ENCODE data around the gene ST8SIA1. TPM values are rescaled to one million over a fixed set of nuclear protein-coding genes. Genes with fewer than 3 reads are reported as not detected.

The ST8SIA1 gene
- total and polyA plus RNA-seq, 7 donors: 0.06 to 1.3 (median 0.42) TPM

DNA sequence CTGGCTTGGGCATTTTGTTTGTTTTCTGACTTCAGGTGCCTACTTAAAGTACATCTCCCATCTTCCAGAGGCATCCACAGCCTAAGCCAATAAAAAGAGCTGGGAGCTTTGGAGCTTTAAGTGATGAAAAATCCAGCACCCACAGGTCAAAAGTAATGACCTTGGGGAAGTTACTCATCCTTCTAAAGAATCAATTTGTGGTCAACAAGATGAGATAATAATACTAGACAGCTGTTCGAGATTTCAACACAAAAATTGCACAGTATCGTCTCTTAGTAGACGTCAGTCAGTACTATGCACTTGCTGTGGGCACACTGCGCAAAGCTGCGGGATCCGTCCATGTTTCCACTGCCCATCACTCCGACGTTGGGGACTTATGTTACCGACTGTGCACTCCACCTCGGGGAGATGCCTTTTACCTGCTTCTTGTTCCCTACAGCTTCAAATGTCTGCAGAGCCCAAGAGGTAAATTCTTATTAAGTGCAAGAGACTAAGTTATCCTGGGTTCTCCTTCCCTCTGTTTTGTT, 1.3 kb downstream of the ST8SIA1 start:
- H3K36me3 ChIP-seq (ENCODE audit: insufficient read depth in 1 of 2, low read depth in 1 of 2): no peaks in the 10 kb centered on the region
- ATAC-seq (peak in 1 of 4 donors; percentile 12), DNase-seq (no peak)
- no peaks in the 10 kb centered on the region for H3K4me1 ChIP-seq
- TF ChIP-seq, protein P1, sequence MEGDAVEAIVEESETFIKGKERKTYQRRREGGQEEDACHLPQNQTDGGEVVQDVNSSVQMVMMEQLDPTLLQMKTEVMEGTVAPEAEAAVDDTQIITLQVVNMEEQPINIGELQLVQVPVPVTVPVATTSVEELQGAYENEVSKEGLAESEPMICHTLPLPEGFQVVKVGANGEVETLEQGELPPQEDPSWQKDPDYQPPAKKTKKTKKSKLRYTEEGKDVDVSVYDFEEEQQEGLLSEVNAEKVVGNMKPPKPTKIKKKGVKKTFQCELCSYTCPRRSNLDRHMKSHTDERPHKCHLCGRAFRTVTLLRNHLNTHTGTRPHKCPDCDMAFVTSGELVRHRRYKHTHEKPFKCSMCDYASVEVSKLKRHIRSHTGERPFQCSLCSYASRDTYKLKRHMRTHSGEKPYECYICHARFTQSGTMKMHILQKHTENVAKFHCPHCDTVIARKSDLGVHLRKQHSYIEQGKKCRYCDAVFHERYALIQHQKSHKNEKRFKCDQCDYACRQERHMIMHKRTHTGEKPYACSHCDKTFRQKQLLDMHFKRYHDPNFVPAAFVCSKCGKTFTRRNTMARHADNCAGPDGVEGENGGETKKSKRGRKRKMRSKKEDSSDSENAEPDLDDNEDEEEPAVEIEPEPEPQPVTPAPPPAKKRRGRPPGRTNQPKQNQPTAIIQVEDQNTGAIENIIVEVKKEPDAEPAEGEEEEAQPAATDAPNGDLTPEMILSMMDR (IDR thresholded peaks at IDR 0.05): no peak
- intact Hi-C loops (cut with DNase I): no loop called here
- H3K27me3 ChIP-seq (ENCODE audit: insufficient read depth in 3 of 3, low read length in 2 of 3): peaks cover 0 to 50% (median 8%) of the 10 kb centered on the region in 3 donors
- peak overlapping the region; percentile 67 for H3K4me3 ChIP-seq
- 13 to 21% (median 20%) methylated on average over 10 of the region's 10 CpGs for WGBS, 3 donors
- no peak overlapping the region for H3K27ac ChIP-seq
- no peaks in the 10 kb centered on the region for H3K9me3 ChIP-seq

DNA sequence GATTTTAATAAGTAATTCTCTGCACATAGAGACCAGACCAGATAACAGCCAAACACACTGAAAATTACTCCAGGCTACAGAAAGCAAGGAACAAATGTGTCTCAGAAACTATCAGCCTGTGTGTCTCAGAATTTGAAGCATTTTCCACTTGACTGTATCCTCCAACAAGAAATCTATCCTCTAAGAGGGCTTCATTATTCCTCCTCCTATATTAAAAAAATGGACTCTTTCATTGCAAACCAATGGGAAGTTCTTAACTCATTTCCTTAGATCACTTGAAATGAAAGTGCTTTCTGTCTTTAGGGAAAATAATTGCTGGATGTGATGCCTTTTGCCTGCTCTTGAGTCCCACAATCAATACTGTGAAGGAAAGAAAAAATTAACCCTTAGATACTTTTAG, 2.3 kb downstream of the ST8SIA1 start:
- intact Hi-C loops (cut with DNase I): no loop called here
- Histone ChIP-seq H3K36me3 (ENCODE audit: insufficient read depth in 1 of 2, low read depth in 1 of 2) (no peaks in the 10 kb centered on the region), H3K4me3 (peak overlapping the region; percentile 8), H3K9me3 (no peaks in the 10 kb centered on the region), H3K27me3 (ENCODE audit: insufficient read depth in 3 of 3, low read length in 2 of 3) (peaks cover 0 to 49% (median 8%) of the 10 kb centered on the region in 3 donors), H3K4me1 (no peaks in the 10 kb centered on the region), H3K27ac (no peak overlapping the region)
- DNase-seq: no peak
- ATAC-seq: no peak
- TF ChIP-seq, protein P1 (IDR thresholded peaks at IDR 0.05): no peak

DNA sequence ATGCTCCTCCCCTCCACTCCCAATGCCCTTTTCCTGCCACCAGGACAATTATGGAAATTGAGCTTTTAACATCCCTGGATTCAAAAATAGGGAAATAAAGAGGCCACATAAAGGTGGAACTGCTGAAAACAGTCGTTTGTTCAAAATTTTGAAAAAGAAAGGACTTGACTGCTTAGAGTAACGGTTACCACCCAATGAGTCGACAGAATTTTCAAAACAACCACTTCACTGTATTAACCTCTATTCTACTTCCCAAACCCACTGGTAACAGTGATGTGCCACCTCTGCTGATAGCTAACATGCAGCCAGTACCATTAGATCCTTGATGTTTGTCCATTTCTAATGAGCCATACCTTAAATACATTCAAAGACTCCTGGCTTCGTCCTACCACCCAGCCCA, 4.9 kb downstream of the ST8SIA1 start:
- 57 to 81% (median 65%) methylated on average over 4 of the region's 4 CpGs for WGBS, 3 donors
- H3K27ac ChIP-seq: no peak overlapping the region
- ATAC-seq: no peak
- no peaks in the 10 kb centered on the region for H3K9me3 ChIP-seq
- no peaks in the 10 kb centered on the region for H3K36me3 ChIP-seq (ENCODE audit: insufficient read depth in 1 of 2, low read depth in 1 of 2)
- peaks cover 0 to 24% (median 6%) of the 10 kb centered on the region in 3 donors for H3K27me3 ChIP-seq (ENCODE audit: insufficient read depth in 3 of 3, low read length in 2 of 3)
- TF ChIP-seq, protein P1 (IDR thresholded peaks at IDR 0.05): no peak
- no peak overlapping the region for H3K4me3 ChIP-seq
- DNase-seq: no peak
- intact Hi-C loops (cut with DNase I): no loop called here
- no peaks in the 10 kb centered on the region for H3K4me1 ChIP-seq

DNA sequence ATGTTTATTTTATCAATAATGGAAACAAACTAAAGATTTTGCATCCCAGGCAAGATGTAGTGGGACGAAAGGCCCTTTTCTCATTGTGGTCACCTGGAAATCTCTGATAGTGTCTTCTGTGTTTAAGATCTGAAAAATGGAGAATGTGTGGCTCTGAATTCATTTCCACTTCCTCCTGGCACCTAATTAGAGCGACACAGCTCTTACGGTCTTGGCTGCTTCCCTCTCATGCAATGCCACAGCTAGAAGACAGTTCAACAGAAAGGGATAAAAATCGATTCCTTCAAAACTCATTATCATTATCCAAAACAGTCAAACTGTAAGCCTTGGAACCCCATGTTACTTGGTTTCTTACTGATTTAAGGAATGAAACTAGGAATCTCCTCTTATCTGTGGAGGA, 9.3 kb downstream of the ST8SIA1 start:
- no peaks in the 10 kb centered on the region for H3K27me3 ChIP-seq (ENCODE audit: insufficient read depth in 3 of 3, low read length in 2 of 3)
- H3K4me1 ChIP-seq: no peaks in the 10 kb centered on the region
- H3K4me3 ChIP-seq: no peak overlapping the region
- no peak overlapping the region for H3K27ac ChIP-seq
- TF ChIP-seq, protein P1 (IDR thresholded peaks at IDR 0.05): no peak
- intact Hi-C loops (cut with DNase I): no loop called here
- ATAC-seq: no peak
- no peaks in the 10 kb centered on the region for H3K9me3 ChIP-seq
- DNase-seq: no peak
- 49 to 66% (median 49%) methylated on average over 4 of the region's 4 CpGs for whole genome bisulfite sequencing, 3 donors
- no peaks in the 10 kb centered on the region for H3K36me3 ChIP-seq (ENCODE audit: insufficient read depth in 1 of 2, low read depth in 1 of 2)

DNA sequence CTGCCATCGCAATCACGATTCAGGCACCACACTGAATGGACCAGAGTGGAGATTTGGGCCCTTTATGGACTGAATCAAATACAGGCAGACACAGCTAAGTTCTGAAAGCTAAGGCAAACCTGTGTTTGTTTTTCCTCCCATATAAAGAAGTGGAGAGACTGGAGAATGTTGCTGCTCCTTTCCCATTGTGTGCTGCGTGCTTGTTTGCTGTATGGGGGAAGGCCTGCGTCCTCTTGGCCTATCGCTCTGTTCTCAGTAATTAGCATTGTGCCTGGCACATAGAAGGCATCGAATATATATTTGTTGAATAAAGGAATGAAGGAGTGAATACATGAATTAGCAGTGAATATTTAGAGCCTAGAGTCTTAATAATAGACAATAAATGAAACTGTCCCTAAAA, 12.4 kb downstream of the ST8SIA1 start:
- H3K27ac ChIP-seq: no peak overlapping the region
- intact Hi-C loops (cut with DNase I): no loop called here
- H3K27me3 ChIP-seq (ENCODE audit: insufficient read depth in 3 of 3, low read length in 2 of 3): no peaks in the 10 kb centered on the region
- DNase-seq: no peak
- 84 to 86% (median 85%) methylated on average over 6 of the region's 6 CpGs for WGBS, 3 donors
- H3K4me3 ChIP-seq: no peak overlapping the region
- TF ChIP-seq, protein P1 (IDR thresholded peaks at IDR 0.05): no peak
- H3K9me3 ChIP-seq: no peaks in the 10 kb centered on the region
- no peak for ATAC-seq
- H3K4me1 ChIP-seq: no peaks in the 10 kb centered on the region
- no peaks in the 10 kb centered on the region for H3K36me3 ChIP-seq (ENCODE audit: insufficient read depth in 1 of 2, low read depth in 1 of 2)
